ENCODE results near the gene POU6F1. TPM values are rescaled to one million over a fixed set of nuclear protein-coding genes. Genes with fewer than 3 reads are reported as not detected.
"Not testable (repeated sequence)": the region's sequence is repeated elsewhere in the genome, so short reads cannot be mapped to it uniquely, and the experiment has no call there.

The POU6F1 gene
- polyA plus RNA-seq, 1 experiment = 4.7 TPM

DNA sequence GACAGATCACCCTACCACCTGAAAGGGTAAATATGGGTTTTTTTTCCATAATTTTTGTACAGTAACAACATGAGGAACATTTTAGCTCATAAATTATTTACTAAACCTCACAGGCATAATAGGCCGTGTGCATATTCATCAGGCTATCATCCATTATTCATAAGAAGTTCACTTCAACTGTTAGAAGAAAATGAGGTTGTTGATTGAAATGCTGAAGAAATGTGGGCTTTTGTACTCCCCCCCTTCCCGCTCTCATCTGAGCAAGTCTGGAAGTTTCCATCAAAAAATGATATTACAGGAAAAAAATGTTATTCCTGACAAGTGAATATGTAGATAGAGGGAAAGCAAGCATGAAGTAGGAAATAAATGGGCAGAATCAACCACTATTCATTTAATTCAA, 7.9 kb upstream of the POU6F1 start:
- ChIA-PET CTCF (interaction anchor here (2.5 kb wide), 1 partner anchor 8 kb away, joined by 6 read pairs; the partner anchor contains the start of gene POU6F1), POLR2A (no interaction called here)
- TF ChIP-seq, protein P1, sequence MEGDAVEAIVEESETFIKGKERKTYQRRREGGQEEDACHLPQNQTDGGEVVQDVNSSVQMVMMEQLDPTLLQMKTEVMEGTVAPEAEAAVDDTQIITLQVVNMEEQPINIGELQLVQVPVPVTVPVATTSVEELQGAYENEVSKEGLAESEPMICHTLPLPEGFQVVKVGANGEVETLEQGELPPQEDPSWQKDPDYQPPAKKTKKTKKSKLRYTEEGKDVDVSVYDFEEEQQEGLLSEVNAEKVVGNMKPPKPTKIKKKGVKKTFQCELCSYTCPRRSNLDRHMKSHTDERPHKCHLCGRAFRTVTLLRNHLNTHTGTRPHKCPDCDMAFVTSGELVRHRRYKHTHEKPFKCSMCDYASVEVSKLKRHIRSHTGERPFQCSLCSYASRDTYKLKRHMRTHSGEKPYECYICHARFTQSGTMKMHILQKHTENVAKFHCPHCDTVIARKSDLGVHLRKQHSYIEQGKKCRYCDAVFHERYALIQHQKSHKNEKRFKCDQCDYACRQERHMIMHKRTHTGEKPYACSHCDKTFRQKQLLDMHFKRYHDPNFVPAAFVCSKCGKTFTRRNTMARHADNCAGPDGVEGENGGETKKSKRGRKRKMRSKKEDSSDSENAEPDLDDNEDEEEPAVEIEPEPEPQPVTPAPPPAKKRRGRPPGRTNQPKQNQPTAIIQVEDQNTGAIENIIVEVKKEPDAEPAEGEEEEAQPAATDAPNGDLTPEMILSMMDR (IDR thresholded peaks at IDR 0.05; ENCODE audit: insufficient read depth, low read depth, low read length) = no peak
- no peak for DNase-seq (ENCODE audit: low read depth)
- no peaks in the 10 kb centered on the region for H3K27me3 ChIP-seq (ENCODE audit: control insufficient read depth, insufficient read depth, low read length)
- no peaks in the 10 kb centered on the region for H3K36me3 ChIP-seq (ENCODE audit: control insufficient read depth, insufficient read depth, low read length)
- no peak overlapping the region for H3K4me3 ChIP-seq (ENCODE audit: low read depth, low read length)

DNA sequence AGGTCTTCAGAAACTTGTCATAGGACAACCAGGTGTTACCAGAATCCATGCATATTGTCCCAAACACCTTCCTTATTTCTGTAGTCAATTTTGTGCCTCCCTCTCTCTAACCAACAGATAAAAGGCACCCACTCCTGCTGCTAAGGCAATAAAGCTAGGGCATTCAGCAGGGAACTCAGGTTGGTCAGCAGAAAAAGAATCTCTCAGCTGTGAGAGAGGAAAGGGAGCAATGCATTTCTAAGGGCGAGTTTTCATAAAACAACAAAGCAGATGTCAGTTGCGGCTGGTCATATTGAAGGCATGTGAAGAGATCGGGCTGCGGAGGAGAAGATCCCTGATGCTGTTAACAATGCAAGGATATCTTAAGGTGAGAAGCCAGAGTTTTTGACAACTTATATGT, 7.4 kb upstream of the POU6F1 start:
- Histone ChIP-seq H3K36me3 (ENCODE audit: control insufficient read depth, insufficient read depth, low read length) (no peaks in the 10 kb centered on the region), H3K4me3 (ENCODE audit: low read depth, low read length) (no peak overlapping the region), H3K27me3 (ENCODE audit: control insufficient read depth, insufficient read depth, low read length) (no peaks in the 10 kb centered on the region)
- CTCF ChIA-PET = interaction anchor here (2.5 kb wide), 1 partner anchor 8 kb away, joined by 6 read pairs; the partner anchor contains the start of gene POU6F1
- POLR2A ChIA-PET = no interaction called here
- no peak for DNase-seq (ENCODE audit: low read depth)
- TF ChIP-seq, protein P1 (IDR thresholded peaks at IDR 0.05; ENCODE audit: insufficient read depth, low read depth, low read length) = no peak

DNA sequence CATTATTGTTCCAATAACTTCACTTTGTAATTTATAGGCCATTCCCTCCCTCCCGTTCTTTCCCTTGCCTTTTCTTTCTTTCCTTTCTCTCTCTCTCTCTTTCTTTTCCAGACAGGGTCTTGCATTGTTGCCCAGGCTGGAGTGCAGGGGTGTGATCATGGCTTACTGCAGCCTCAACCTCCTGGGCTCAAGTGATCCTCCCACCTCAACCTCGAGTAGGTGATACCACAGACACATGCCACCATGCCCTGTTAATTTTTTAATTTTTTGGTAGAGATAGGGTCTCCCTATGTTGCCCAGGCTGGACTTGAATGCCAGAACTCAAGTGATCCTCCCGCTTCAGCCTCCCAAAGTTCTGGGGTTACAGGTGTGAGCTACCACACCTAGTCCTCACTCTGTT, 6.8 kb upstream of the POU6F1 start:
- no peak overlapping the region for H3K4me3 ChIP-seq (ENCODE audit: low read depth, low read length)
- no peaks in the 10 kb centered on the region for H3K27me3 ChIP-seq (ENCODE audit: control insufficient read depth, insufficient read depth, low read length)
- TF ChIP-seq, protein P1 (IDR thresholded peaks at IDR 0.05; ENCODE audit: insufficient read depth, low read depth, low read length) = no peak
- CTCF ChIA-PET = no interaction called here
- H3K36me3 ChIP-seq (ENCODE audit: control insufficient read depth, insufficient read depth, low read length) = no peaks in the 10 kb centered on the region
- POLR2A ChIA-PET = interaction anchor here (1.1 kb wide), 1 partner anchor 14 kb away, joined by 3 read pairs; the partner anchor contains the start of gene DAZAP2
- DNase-seq (ENCODE audit: low read depth) = no peak

DNA sequence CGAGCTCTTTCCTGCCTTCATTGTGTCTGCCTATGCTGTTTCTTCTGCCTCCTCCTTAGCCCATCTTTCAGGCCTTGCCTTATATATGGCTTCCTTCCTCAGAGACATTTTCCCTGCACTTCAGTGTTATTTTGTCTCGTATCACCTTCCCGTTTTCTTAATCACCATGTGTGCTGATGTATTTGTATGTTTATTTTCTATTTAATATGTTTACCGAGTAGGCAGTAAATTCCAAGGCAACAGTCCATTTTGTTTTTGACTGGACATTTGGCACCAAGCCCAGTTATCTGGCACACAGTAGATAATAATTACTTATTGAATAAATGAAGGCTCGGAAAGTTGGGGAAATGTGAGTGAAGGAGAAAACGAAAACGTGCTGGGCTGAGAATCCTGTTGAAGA, 4.6 kb upstream of the POU6F1 start:
- DNase-seq (ENCODE audit: low read depth) = no peak
- Histone ChIP-seq H3K4me3 (ENCODE audit: low read depth, low read length) (no peak overlapping the region), H3K36me3 (ENCODE audit: control insufficient read depth, insufficient read depth, low read length) (no peaks in the 10 kb centered on the region), H3K27me3 (ENCODE audit: control insufficient read depth, insufficient read depth, low read length) (no peaks in the 10 kb centered on the region)
- TF ChIP-seq, protein P1 (IDR thresholded peaks at IDR 0.05; ENCODE audit: insufficient read depth, low read depth, low read length) = no peak
- ChIA-PET POLR2A (no interaction called here), CTCF (no interaction called here)

DNA sequence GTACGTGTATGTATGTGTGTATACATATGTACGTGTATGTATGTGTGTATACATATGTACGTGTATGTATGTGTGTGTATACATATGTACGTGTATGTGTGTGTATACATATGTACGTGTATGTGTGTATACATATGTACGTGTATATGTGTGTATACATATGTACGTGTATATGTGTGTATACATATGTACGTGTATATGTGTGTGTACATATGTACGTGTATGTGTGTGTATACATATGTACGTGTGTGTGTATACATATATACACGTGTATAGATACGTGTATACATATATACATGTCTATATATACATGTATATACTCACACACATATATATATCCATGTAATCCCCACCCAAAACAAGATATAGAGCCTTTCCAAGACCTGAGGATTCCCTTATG, 2.0 kb upstream of the POU6F1 start:
- H3K36me3 ChIP-seq (ENCODE audit: control insufficient read depth, insufficient read depth, low read length); H3K27me3 ChIP-seq (ENCODE audit: control insufficient read depth, insufficient read depth, low read length); CTCF ChIA-PET; POLR2A ChIA-PET; DNase-seq (ENCODE audit: low read depth); H3K4me3 ChIP-seq (ENCODE audit: low read depth, low read length): not testable (repeated sequence)

DNA sequence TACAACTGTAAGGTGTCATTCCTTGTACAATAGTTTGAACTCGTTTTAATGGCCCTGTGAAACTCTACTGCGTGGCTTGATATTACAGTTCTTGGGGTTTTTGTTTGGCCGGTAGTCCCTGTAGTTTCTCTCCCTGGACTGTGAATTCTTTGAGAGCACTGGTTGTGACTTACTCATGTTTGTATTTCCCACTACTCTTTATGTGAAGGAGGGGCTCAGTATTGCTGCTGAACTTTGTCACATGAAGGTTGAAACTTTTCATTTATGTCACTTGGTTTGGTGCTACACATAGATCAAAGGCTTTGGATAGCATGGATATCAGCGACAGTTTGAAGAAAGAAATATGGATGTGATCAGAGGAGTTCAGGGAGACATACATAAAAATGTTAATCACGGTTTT, 1.5 kb upstream of the POU6F1 start:
- peaks cover under 1% of the 10 kb centered on the region; the same call in 1 of the 2 replicates for H3K36me3 ChIP-seq (ENCODE audit: control insufficient read depth, insufficient read depth, low read length)
- ChIA-PET POLR2A (no interaction called here), CTCF (interaction anchor here (1.6 to 2.5 kb wide), 2 partner anchors 12 to 20 kb away, joined by 6 to 28 read pairs; partner anchors contain the start of gene DAZAP2)
- DNase-seq (ENCODE audit: low read depth) = no peak
- H3K4me3 ChIP-seq (ENCODE audit: low read depth, low read length) = no peak overlapping the region
- TF ChIP-seq, protein P1 (IDR thresholded peaks at IDR 0.05; ENCODE audit: insufficient read depth, low read depth, low read length) = no peak
- no peaks in the 10 kb centered on the region for H3K27me3 ChIP-seq (ENCODE audit: control insufficient read depth, insufficient read depth, low read length)

Measured in BJ (cell line).